GM12874 (cell line): ENCODE measurements around the gene CPB1.

Experiments used
- CTCF ChIP-seq: IDR thresholded peaks from 2 replicates; pipeline ENCODE4 v1.5.1; 2011; ENCODE audit warnings: low read depth, mild to moderate bottlenecking, control low read depth, low read length, moderate library complexity; ENCODE audit not compliant: insufficient read depth

Gene CPB1

GRCh38 chr3:148883163-148883562 is 55.6 kb downstream of the CPB1 start:
- no peak for TF ChIP-seq CTCF

GRCh38 chr3:148884261-148884660 is 56.6 kb downstream of the CPB1 start:
- TF ChIP-seq CTCF: no peak

- TF ChIP-seq CTCF: no peak
Measured at GRCh38 chr3:148889828-148890227, 62.2 kb downstream of the CPB1 start.

- no peak for TF ChIP-seq CTCF
Measured at GRCh38 chr3:148896062-148896461, 68.5 kb downstream of the CPB1 start.

GRCh38 chr3:148901987-148902791 is 74.6 kb downstream of the CPB1 start:
- TF ChIP-seq CTCF: no peak

- TF ChIP-seq CTCF: no peak
Measured at GRCh38 chr3:148903022-148903442, 75.4 kb downstream of the CPB1 start.

- TF ChIP-seq CTCF: no peak
Measured at GRCh38 chr3:148903941-148904340, 76.3 kb downstream of the CPB1 start.

- TF ChIP-seq CTCF: no peak
Measured at GRCh38 chr3:148906667-148907066, 79.1 kb downstream of the CPB1 start.
